K562 (cell line): ENCODE results near the gene MYOCD.

Source experiments
- CREB3 ChIP-seq: fragments of 450-650 bp; conservative IDR thresholded peaks from 2 replicates; pipeline ENCODE4 v1.6.1; 2016; ENCODE audit warnings: missing genetic modification characterization, low read depth, mild to moderate bottlenecking, missing compliant biosample characterization, moderate library complexity
- CTCF ChIP-seq, 3 experiments: IDR thresholded peaks in 2 of 3; conservative IDR thresholded peaks in 1 of 3; 2 replicates each; pipeline ENCODE4 v1.5.1; 2011 to 2012; ENCODE audit warnings: low read length in 3 of 3, mild to moderate bottlenecking in 3 of 3, control low read depth in 2 of 3, improper control_type of control experiment in 1 of 3, inconsistent platforms in 1 of 3, low read depth in 1 of 3, mixed read lengths in 1 of 3, moderate library complexity in 1 of 3; ENCODE audit not compliant: insufficient read depth in 2 of 3
- HMG20B ChIP-seq: fragments of 250-450 bp; sonication (Bioruptor Pico); IDR thresholded peaks from 2 replicates; pipeline ENCODE4 v1.5.0; 2021; ENCODE audit warnings: mild to moderate bottlenecking
- KAT7 ChIP-seq: sonication (generic); formaldehyde crosslinking; IDR thresholded peaks from 2 replicates; pipeline ENCODE4 v1.8.0; 2022; ENCODE audit warnings: missing genetic modification reagents, mild to moderate bottlenecking, borderline replicate concordance
- MAX ChIP-seq: sonication (generic); formaldehyde crosslinking; IDR thresholded peaks from 2 replicates; pipeline ENCODE4 v1.9.0; 2022; ENCODE audit warnings: mild to moderate bottlenecking, missing genetic modification reagents
- RCOR1 ChIP-seq, 2 experiments: IDR thresholded peaks; 2 replicates each; pipeline ENCODE4 v1.6.1; 2012; ENCODE audit warnings: low read depth in 2 of 2, low read length in 2 of 2, borderline replicate concordance in 1 of 2, improper control_type of control experiment in 1 of 2
- REST ChIP-seq, 2 experiments: fragments of 450-650 bp; formaldehyde crosslinking in 1 of 2; IDR thresholded peaks; 2 replicates each; pipeline versions ENCODE4 v1.4.0 to v1.6.1; 2014 to 2020; ENCODE audit warnings: mild to moderate bottlenecking in 2 of 2, borderline replicate concordance in 1 of 2, low read depth in 1 of 2
- SPI1 ChIP-seq: IDR thresholded peaks from 2 replicates; pipeline ENCODE4 v1.6.1; 2011; ENCODE audit warnings: low read depth, low read length, control low read depth, borderline replicate concordance
- SRSF3 ChIP-seq: fragments of 200-400 bp; formaldehyde crosslinking; IDR thresholded peaks from 2 replicates; pipeline ENCODE4 v1.6.1; 2016; ENCODE audit warnings: mild to moderate bottlenecking, low read length, moderate library complexity; ENCODE audit not compliant: insufficient read depth
- TFAM ChIP-seq: fragments of 250-450 bp; sonication (Bioruptor Pico); conservative IDR thresholded peaks from 2 replicates; pipeline ENCODE4 v1.5.0; 2021; ENCODE audit warnings: mild to moderate bottlenecking, moderate library complexity
- ZC3H11A ChIP-seq: IDR thresholded peaks from 2 replicates; pipeline ENCODE4 v1.6.1; 2012; ENCODE audit warnings: low read depth, low read length, improper control_type of control experiment

- TF ChIP-seq MAX (CRISPR knock-in tag) = no peak
- no peak for TF ChIP-seq SRSF3
- no peak for TF ChIP-seq CTCF (IDR thresholded peaks at IDR 0.05 in 2 of 3, conservative IDR thresholded peaks at IDR 0.05 in 1 of 3; ENCODE audit: insufficient read depth in 2 of 3, low read depth in 1 of 3, low read length in 3 of 3)
- no peak for TF ChIP-seq REST (IDR thresholded peaks at IDR 0.05; ENCODE audit: borderline replicate concordance)
- no peak for TF ChIP-seq REST (CRISPR knock-in tag; IDR thresholded peaks at IDR 0.05; ENCODE audit: low read depth)
- TF ChIP-seq SPI1 = no peak
- no peak for TF ChIP-seq CREB3
- no peak for TF ChIP-seq HMG20B
- TF ChIP-seq TFAM (CRISPR knock-in tag) = no peak
- TF ChIP-seq RCOR1 (IDR thresholded peaks at IDR 0.05; ENCODE audit: borderline replicate concordance in 1 of 2, low read depth in 2 of 2, low read length in 2 of 2) = no peak
- TF ChIP-seq ZC3H11A = no peak
- TF ChIP-seq KAT7 (CRISPR knock-in tag) = no peak
Observed at GRCh38 chr17:12734926-12735325, 69.2 kb downstream of the MYOCD start.
